Measurements from ENCODE around the gene IRX2.

Gene IRX2

GRCh38 chr5:2751592-2752021, at the start of gene IRX2:
Gene IRX2 (minus strand): TSS chr5:2751677. CDS start chr5:2751413, 264 bp downstream.
- no peak for DNase-seq (ENCODE audit: low read depth in 3 of 3)

GRCh38 chr5:2800035-2800434, 48.6 kb upstream of the IRX2 start:
- DNase-seq (ENCODE audit: low read depth in 3 of 3) = no peak

GRCh38 chr5:2797981-2798380, 46.5 kb upstream of the IRX2 start:
- DNase-seq (ENCODE audit: low read depth in 3 of 3) = no peak

- no peak for DNase-seq (ENCODE audit: low read depth in 3 of 3)
These were observed 45.7 kb upstream of the IRX2 start for GRCh38 chr5:2797160-2797559.

- DNase-seq (ENCODE audit: low read depth in 3 of 3) = no peak
These were observed 31.7 kb upstream of the IRX2 start for GRCh38 chr5:2783223-2783622.

GRCh38 chr5:2782658-2783057, 31.2 kb upstream of the IRX2 start:
- no peak for DNase-seq (ENCODE audit: low read depth in 3 of 3)

- DNase-seq (ENCODE audit: low read depth in 3 of 3) = no peak
These were observed 29.1 kb upstream of the IRX2 start for GRCh38 chr5:2780421-2781171.

GRCh38 chr5:2779459-2779858, 28.0 kb upstream of the IRX2 start:
- no peak for DNase-seq (ENCODE audit: low read depth in 3 of 3)

- no peak for DNase-seq (ENCODE audit: low read depth in 3 of 3)
These were observed 25.1 kb upstream of the IRX2 start for GRCh38 chr5:2776337-2777302.

GRCh38 chr5:2773327-2773726, 21.9 kb upstream of the IRX2 start:
- no peak for DNase-seq (ENCODE audit: low read depth in 3 of 3)

- no peak for DNase-seq (ENCODE audit: low read depth in 3 of 3)
These were observed 15.6 kb upstream of the IRX2 start for GRCh38 chr5:2767089-2767488.

GRCh38 chr5:2764581-2764980, 13.1 kb upstream of the IRX2 start:
- DNase-seq (ENCODE audit: low read depth in 3 of 3) = no peak

- DNase-seq (ENCODE audit: low read depth in 3 of 3) = no peak
These were observed 12.0 kb upstream of the IRX2 start for GRCh38 chr5:2763533-2763794.

- no peak for DNase-seq (ENCODE audit: low read depth in 3 of 3)
These were observed 11.5 kb upstream of the IRX2 start for GRCh38 chr5:2762744-2763532.

- DNase-seq (ENCODE audit: low read depth in 3 of 3) = no peak
These were observed 10.5 kb upstream of the IRX2 start for GRCh38 chr5:2761921-2762488.

- no peak for DNase-seq (ENCODE audit: low read depth in 3 of 3)
These were observed 8.4 kb upstream of the IRX2 start for GRCh38 chr5:2759696-2760461.

GRCh38 chr5:2759091-2759490, 7.6 kb upstream of the IRX2 start:
- no peak for DNase-seq (ENCODE audit: low read depth in 3 of 3)

- no peak for DNase-seq (ENCODE audit: low read depth in 3 of 3)
These were observed 7.2 kb upstream of the IRX2 start for GRCh38 chr5:2758632-2759031.

GRCh38 chr5:2757563-2758351, 6.3 kb upstream of the IRX2 start:
- no peak for DNase-seq (ENCODE audit: low read depth in 3 of 3)
